SK-N-DZ (cell line): Measurements from ENCODE around the gene HLA-F.

Source experiments
- DNase-seq: peaks from one replicate; pipeline ENCODE4 v3.0.0-alpha.2; 2015; ENCODE audit warnings: low spot score
- small RNA-seq, 2 experiments: library from RNA; depleted of rRNA; stranded (forward); fragments of <200 nt; gene quantifications; one replicate each; pipeline ENCODE3, GENCODE V24; 2014

Gene HLA-F

GRCh38 chr6:29760328-29760727 lies 37.1 kb downstream of the HLA-F start:
- no peak for DNase-seq

- no peak for DNase-seq
Observed at GRCh38 chr6:29762051-29762450, 38.8 kb downstream of the HLA-F start.

GRCh38 chr6:29762781-29763214 lies 39.6 kb downstream of the HLA-F start:
- DNase-seq: no peak

- no peak for DNase-seq
Observed at GRCh38 chr6:29763491-29764289, 40.5 kb downstream of the HLA-F start.

- no peak for DNase-seq
Observed at GRCh38 chr6:29764422-29765196, 41.4 kb downstream of the HLA-F start.

DNA sequence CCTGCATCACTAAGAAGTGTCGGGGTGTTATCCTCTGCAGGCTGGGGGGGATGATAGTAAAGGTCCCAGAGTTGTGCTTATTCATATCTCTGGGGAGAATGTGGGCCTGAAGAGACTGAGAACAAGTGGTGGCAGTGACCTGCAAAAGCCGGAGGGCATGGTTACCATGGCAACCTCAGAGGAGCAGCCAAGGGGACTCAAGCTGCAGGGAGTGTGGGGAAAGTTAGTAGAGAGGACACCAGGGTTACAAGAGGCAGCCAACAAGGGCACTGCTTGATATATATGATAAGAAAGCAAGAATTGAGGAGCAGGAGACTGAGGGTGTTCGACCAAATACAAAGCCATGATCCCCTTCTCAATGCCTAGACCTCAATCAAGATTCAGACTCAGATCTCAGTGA lies 46.1 kb downstream of the HLA-F start:
- DNase-seq: no peak

DNA sequence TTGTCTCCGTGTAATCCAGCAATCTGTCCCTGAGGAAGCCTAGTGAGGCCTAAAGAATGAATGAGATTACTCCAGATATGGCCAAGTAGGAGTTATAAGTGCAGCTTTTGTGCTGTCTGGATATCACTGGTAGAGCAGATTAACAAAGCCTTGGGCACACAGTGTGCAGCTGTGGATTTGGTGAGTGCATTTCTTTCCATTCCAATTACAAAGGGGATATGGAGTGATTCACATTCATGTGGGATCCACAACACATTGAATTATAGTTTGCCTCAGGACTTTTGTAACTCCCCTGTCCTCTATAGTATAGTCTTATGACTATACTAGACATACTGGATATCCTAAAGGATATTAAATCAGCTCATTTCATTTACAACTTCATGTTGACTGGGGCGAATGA lies 47.1 kb downstream of the HLA-F start:
- no peak for DNase-seq

GRCh38 chr6:29776684-29777083 lies 53.5 kb downstream of the HLA-F start:
- no peak for DNase-seq

Small RNAs within 50 kb of the gene (small RNA-seq; reads per million reads assigned to genes)
- 0 reads per million in 2 experiments for gene AL645939.2
- 0 reads per million in 2 experiments for gene AL645939.3
- gene AL645939.4: 0 reads per million in 2 experiments
- gene RF00019: 0 reads per million in 2 experiments
